ENCODE results near the gene IRX2.

DNA sequence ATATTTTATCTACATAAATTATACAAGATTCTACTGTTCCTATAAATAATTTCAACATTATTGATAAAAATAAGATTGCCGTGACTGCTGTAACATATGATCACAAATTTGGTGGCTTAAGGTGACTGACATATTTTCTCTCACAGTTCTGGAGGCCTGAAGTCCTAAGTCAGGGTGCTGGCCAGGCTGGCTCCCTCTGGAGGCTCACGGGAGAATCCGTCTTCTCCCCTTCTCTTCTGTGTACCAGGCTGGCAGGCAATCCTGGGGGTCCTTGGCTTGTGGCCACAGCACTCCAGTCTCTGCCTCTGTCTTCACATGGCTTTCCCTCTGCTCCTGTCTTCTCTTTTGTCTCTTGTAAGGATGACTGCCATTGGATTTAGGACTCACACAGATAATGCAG is 31.7 kb upstream of the IRX2 start:
- no peak for TF ChIP-seq EZH2 (IDR thresholded peaks at IDR 0.05; ENCODE audit: borderline replicate concordance, low read depth, low read length, poor library complexity, severe bottlenecking)
- TF ChIP-seq, protein P1, sequence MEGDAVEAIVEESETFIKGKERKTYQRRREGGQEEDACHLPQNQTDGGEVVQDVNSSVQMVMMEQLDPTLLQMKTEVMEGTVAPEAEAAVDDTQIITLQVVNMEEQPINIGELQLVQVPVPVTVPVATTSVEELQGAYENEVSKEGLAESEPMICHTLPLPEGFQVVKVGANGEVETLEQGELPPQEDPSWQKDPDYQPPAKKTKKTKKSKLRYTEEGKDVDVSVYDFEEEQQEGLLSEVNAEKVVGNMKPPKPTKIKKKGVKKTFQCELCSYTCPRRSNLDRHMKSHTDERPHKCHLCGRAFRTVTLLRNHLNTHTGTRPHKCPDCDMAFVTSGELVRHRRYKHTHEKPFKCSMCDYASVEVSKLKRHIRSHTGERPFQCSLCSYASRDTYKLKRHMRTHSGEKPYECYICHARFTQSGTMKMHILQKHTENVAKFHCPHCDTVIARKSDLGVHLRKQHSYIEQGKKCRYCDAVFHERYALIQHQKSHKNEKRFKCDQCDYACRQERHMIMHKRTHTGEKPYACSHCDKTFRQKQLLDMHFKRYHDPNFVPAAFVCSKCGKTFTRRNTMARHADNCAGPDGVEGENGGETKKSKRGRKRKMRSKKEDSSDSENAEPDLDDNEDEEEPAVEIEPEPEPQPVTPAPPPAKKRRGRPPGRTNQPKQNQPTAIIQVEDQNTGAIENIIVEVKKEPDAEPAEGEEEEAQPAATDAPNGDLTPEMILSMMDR (conservative IDR thresholded peaks at IDR 0.05; ENCODE audit: low read depth, low read length): no peak

Data from A673 (cell line).